NCI-H146 treated with DMSO at 0.1 percent for 48 hours (cell line): ENCODE data around the gene KLRK1.
"Not testable (repeated sequence)": the region's sequence is repeated elsewhere in the genome, so short reads cannot be mapped to it uniquely, and the experiment has no call there.

Source experiments
- DNase-seq: peaks from one replicate; lab custom pipeline; 2025; ENCODE audit not compliant: unreplicated experiment; lab: John Stamatoyannopoulos, UW

The KLRK1 gene

GRCh38 chr12:10388624-10389413 is 1.0 kb downstream of the KLRK1 start:
- no peak for DNase-seq

GRCh38 chr12:10387498-10387897 is 2.3 kb downstream of the KLRK1 start:
- not testable (repeated sequence) for DNase-seq

DNA sequence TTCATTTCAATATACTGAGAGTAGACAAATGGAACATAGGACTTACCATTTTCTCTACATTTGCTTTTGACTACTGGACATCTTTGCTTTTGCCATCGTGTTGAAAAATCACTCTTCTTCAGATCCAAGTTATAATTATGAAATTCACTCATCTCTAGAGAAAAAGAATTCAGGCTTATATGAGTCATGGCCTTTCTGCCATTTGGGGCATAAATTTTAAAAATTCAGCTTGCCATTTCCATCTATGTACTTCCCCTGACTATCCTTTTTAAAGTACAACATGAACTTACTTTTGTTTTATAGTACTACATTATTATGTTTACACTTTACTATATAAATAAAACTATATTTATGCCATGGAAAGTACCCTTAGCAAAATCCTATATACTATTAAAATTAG is 3.0 kb downstream of the KLRK1 start:
- DNase-seq: no peak

DNA sequence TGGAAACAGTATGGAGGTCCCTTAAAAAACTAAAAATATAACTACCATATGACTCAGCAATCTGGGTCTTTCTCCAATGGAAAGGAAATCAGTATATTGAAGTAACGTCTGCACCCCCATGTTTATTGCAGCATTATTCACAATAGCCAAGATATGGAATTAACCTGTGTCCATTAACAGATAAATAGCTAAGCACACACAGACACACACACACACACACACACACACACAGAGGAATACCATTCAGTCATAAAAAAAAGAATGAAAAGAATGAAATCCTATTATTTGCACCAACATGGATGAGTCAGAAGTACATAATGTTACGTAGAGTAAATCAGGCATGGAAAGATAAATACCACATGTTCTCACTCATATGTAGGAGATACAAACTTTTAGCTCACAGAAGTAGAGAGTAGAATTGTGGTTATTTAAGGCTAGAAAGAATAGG is 4.7 kb downstream of the KLRK1 start:
- DNase-seq: no peak

- no peak for DNase-seq
These were observed 5.7 kb downstream of the KLRK1 start for GRCh38 chr12:10384191-10384590.

- no peak for DNase-seq
These were observed 7.8 kb downstream of the KLRK1 start for GRCh38 chr12:10381928-10382628.

DNA sequence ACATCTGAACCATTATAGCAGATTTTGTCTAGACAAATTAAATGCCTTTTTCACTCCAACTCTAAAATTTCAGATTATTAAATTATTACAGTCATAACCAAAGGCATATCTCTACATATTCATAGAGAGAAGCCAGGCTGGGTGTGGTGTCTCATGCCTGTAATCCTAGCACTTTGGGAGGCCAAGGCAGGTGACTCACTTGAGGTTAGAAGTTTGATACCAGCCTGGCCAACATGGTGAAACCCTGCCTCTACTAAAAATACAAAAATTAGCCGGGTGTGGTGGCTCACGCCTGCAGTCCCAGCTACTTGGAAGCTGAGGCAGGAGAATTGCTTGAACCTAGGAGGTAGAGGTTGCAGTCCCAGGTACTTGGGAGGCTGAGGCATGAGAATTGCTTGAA is 11.1 kb downstream of the KLRK1 start:
- not testable (repeated sequence) for DNase-seq

GRCh38 chr12:10374624-10375018 is 15.2 kb downstream of the KLRK1 start:
- no peak for DNase-seq

- no peak for DNase-seq
These were observed 17.3 kb downstream of the KLRK1 start for GRCh38 chr12:10372559-10372958.

GRCh38 chr12:10371893-10372535 is 17.8 kb downstream of the KLRK1 start:
- not testable (repeated sequence) for DNase-seq

DNA sequence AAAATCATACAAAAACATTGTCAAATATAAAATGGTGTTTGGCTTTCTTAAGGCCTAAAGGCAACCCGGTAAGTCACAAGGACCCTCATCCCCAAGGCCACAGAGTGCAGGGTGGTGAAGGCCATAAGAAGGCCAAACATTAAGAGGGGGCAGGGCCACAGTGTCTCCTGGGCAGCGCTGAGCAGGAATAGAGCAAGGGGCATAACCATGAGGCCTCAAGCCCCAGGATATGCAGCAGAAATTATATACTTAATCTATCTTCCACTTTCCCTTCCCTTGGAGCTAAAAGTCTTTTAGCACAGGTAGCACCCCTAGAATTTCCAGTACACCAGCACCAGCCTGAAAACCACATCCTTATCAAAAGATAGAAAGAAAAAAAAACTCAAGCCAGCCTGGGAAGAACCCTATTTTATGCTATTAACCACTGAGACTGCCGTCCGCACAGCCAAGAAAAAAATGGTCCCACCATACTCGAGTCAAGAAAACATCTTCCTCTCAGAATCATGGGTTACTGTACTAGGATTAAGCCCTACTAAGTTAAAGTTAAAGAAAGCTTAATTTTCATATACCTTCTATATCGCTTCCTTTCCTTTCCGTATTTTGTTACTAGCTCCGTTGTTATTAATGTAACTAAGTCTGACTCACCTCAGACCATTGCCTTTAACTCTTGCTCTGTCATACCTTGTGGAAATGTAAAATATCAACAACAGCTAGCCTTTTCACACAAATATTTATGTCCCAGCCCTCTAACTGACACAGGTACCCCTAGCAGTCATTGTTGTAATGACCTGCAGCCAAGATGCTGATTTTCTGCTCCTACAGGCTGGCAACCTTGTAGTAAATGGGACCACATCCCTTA is 20.1 kb downstream of the KLRK1 start:
- no peak for DNase-seq

DNA sequence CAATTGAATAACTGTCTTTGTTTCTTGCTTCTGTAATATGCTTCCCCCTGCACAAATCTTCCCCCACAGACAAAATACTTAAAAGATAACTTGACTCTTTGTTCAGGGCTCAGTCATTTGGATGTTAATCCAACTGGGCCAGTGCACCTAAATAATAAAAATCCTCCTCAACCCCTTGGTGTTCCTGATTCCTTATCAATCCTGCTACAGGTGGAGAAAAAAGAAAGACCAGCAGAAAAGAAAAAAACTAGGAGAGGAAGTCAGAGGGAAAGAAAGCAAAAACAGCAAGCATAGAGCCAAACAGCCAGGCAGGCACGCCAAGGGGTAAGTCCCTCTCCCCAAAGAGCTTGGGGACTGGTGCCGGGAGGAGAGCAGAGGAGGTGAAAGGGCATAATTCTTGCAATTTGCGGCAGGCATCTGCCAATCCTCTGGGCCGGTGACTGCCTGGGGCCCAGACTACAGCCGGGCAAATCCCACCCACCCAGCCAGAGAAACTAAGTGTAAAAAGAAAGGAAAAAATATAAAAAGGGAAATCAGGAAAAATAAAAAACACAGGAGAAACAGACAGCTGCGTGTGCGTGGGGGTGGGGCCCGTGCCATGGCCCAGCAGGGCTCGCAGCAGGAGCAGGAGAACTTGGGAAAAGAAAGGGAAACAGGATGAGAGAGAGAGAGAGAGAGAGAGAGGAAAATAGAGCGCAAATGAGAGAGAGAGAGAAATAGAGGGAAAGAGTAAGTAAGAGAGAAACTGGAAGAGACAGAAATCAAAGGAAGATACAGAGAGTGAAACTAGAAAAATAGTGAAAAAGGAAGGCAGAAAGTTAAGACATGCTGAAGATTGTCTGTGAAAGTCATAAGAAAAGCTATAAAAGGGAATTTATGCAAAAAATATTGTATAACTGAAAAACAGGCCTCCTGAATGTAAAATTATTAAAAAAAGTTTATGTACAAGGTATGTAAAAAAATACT is 21.4 kb downstream of the KLRK1 start:
- no peak for DNase-seq

- DNase-seq: not testable (repeated sequence)
These were observed 22.1 kb downstream of the KLRK1 start for GRCh38 chr12:10367714-10368113.

DNA sequence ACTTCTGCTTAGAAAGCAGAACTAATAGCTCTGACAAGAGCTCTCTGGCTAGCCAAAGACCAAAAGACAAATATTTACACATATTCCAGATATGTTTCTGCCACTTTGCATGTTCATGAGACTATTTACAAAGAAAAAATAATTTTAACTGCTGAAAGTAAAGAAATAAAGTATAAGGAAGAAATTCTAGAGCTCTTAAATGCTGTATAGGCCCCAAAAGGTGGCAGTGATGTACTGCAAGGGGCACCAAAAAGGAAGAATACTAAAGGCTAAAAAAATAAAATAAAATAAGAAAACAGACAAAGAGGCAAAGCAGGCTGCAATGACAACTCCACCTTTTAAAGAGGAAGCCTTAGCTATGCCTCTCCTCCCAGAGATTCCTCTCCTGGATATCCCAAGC is 23.0 kb downstream of the KLRK1 start:
- peak; percentile 75 for DNase-seq

DNA sequence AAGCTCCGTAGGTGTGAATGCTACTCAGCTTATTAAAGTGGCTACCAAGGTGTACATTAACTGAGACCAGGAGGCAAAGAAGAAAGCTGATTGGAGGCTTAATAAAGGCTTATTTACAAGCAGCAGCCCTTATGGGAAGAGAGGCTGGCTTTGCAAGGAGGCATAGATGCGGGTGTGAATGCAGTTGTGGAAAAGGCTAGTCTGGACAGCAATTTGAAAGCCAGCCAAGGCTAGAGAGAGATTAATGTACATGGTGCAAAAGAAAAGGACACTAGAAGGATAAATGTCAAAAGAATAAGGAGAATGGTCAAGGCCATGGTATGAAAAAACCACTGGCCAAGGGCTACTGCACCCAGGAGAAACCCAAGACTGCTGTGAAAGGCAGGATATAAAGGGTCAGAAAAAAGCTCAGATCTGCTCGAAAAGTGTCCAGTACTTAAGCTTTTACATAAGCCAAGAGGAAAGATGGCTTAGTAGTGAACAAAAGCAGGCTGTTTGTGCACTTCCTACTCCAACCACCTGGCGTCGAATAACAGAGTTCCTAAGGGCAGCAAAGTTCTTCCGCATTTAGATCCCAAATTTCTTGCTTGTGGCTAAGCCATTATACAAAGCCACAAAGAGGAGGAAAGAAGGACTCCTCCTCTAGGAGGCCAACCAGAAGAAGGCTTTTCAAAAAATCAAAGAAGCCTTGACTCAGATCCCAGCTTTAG is 24.0 kb downstream of the KLRK1 start:
- peak; percentile 78 for DNase-seq

GRCh38 chr12:10364815-10365622 is 24.8 kb downstream of the KLRK1 start:
- DNase-seq: peak; percentile 97

DNA sequence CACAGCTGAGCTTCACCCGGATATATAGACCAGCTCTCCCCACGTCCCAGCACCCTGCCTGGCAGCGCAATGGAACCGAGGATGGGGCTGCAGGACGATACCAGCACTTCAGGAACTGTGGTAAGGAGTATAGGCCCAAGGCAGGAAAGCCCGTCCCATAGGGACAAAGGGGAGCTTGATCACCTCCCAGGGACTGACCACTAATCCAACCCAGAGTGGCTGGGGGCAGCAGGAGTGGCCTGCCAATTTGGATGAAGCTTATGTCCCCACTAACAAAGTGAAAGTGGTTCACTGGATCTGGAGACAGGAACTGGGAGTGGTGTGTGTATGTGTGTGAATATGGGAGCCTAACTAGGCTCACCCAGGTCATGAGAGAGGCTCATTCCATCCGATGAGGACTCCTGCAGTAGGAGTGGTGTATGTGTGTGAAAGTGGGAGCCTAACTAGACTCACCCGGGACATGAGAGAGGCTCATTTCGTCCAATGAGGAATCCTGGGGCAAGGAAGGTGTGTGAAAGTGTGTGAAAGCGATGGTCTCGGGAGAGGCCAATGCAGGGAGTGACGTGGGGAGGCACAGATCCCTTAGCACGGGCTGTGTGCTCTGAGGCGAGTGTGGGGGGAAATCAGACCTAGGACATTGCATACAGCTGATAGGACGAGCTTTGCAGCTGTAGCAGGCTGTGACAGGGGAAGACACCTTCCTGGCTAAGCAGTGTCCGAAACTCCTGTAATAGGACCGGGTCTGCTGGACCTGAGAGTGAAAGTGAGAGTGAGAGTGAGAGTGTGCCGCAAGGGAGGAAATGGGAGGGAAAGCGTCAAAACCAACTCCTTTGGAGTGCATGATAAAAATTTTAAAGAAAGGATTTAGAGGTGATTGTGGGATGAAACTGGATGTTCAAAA is 25.7 kb downstream of the KLRK1 start:
- DNase-seq: peak; percentile 89

DNA sequence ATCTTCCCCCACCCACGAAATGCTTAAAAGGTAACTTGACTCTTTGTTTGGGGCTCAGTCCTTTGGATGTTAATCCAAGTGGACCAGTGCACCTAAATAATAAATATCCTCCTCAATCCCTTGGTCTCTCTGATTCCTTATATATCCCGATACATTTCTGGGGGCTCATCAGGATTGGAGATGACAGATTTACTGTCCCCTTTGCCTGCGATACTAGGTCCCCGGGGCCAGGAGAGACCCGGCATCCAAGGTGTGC is 26.3 kb downstream of the KLRK1 start:
- no peak for DNase-seq
